Activated CD8-positive, alpha-beta memory T cell treated with anti-CD3 and anti-CD28 coated beads for 48 hours (primary cell): ENCODE results near the gene TMEM272.

Source experiments
- DNase-seq, 3 experiments: peaks; one replicate each; pipeline ENCODE4 v3.0.0-alpha.2; 2020; ENCODE audit warnings: low read depth in 2 of 3, low spot score in 2 of 3

Gene TMEM272

GRCh38 chr13:51782026-51782710, 62.8 kb downstream of the TMEM272 start:
- no peak for DNase-seq

- no peak for DNase-seq
These were observed 63.5 kb downstream of the TMEM272 start for GRCh38 chr13:51781246-51782022.

GRCh38 chr13:51780099-51780498, 64.9 kb downstream of the TMEM272 start:
- no peak for DNase-seq

- no peak for DNase-seq
These were observed 66.6 kb downstream of the TMEM272 start for GRCh38 chr13:51778392-51778791.

DNA sequence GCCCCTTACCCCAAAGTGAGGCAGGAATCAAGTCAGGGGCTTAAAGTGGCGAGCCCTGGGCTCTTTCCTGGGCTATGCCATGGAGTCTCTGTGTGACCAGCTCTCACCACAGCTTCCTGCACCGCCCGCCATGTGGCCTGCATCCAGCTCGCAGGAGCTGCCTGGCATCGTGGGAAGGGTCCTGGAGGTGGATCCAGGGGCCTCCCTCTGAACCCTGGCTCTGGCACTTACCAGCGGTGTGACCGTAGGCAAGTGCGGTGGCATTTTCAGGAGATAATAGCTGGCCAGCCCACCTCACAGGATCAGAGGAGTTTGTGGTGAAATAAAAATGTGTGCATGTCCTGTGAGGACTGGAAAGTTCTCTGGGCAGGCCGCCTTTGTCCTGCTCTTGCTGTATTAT, 67.1 kb downstream of the TMEM272 start:
- DNase-seq = no peak

DNA sequence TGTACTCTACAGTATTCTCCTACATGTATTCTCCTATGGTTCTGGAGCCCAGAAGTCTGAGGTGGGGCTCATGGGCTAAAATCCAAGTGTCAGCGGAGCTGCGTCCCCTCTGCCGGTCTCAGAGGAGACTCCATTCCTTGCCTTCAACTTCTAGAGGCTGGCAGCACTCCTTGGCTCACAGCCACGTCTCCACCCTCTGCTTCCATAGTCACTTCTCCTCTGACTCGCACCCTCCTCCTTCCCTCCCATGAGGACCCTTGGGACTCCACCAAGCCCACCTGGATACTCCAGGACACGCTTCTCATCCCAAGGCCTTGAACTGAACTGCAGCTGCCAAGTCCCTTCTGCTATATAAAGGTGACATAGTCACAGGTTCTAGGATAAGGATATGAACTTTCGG, 68.8 kb downstream of the TMEM272 start:
- DNase-seq = no peak

- no peak for DNase-seq
These were observed 71.5 kb downstream of the TMEM272 start for GRCh38 chr13:51773515-51773914.

DNA sequence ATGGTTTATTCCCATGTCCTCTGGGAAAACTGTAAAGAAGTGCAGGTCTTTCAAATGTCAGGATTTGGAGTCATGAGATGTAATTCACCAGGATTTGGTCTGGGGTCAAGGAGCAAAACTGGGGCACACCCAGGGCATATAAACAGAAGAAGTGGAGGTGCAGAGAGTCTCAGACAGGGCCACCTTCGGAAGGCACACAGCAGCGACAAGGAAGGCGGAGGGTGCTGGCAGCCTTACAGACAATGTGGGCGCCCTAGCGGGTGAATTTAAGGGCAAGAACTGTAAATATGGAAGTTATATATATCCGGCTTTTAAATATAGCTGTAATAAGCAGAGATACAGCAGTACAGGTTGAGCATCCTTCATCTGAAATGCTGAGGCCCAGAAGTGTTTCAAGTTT, 72.2 kb downstream of the TMEM272 start:
- no peak for DNase-seq

DNA sequence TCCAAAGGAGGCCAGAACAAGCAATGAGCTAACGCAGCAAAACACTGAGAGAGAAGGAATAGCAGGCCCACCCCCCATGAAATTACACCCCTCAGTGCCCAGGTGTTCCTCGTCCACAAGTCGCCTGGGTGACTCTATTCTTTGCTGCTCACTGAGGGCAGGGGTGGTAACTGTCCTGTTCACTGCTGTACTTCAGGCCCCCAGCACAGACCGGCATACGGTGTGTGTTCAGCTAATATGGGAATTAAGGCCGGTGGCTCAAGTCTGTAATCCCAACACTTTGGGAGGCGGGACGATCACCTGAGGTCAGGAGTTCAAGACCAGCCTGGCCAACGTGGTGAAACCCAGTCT, 72.9 kb downstream of the TMEM272 start:
- DNase-seq = no peak

- DNase-seq = no peak
These were observed 73.4 kb downstream of the TMEM272 start for GRCh38 chr13:51771418-51772104.

DNA sequence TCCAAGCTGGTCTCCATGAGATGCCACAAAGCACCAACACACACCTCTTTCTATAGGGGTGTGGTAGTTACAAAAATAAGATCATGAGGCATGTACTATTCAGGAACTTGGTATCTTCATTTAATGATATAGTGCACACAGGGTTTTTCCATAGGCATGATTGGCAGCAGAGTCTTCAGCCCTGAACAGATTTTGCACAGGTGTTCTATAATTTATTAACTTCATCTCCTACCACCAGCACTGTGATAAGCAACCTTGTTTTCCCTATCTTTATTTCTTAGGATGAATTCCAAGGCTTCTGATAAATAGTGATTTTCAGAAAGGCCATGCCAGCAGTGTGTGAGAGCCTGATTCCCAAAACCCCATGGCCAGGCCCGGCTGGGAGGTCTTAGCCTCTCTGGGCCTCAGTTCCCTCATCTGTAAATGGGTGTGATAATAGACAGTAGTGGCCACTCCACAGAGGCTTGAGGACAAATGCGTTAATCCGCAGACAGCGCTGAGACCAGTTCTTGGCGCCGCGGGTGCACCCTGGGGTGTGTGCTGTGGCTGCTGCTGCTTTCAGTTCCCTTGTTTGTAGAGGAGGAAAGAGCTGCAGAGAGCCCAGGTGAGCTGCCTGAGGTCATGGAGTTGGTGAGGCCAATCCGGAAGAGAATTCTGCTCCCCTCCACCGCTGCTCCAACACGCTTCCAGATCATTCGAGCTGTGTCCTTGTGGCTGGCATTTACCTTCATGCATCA, 74.1 kb downstream of the TMEM272 start:
- no peak for DNase-seq

DNA sequence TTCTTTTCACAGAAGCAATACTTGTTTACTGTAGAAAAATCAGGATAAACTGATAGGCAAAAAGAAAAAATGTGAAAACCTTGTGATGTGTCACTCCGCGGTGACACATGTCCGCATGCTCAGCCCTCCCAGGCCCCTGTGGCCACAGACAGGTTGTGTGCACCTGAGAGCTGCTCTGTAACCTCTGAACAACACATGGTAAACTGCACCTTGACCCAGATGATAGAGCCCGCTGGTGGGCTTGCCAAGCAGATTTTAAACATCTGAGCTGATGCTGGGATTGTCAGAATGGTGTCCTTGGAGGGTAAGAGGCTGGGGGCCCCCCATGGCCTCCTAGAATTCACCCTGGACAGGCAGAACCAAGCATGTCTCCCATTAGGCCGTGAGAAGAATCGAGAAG, 74.8 kb downstream of the TMEM272 start:
- no peak for DNase-seq

DNA sequence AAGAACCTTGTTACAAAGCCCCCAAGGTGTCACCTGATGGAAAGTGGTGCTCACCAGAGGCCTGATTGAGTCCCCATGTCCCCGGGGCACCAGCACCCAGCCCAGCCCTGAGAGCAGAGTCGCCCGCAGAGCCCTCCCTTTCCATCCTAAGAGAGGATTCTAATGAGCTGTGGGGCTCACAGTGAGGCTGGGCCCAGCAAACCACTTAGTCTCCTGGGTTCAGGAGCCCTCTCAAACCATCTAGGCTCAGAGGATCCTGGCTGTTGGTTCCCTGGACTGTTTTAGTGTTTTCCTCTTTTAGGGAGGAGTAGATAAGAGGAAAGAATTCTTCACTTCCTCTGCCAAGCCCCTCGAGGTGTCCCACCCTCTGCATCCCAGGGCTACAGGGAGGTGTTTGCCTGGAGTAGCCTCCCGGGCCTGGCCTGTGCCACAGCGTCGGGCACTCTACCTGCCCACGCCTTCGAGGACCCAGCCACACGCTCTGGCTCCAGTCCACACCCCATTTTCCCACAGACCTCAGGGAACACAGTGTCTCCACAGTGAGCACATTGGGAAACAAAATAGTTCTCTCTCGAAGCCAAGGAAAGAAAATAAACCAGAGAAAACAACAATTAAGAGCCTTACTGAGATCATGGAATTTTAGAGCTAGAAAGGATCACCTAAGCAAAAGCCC, 75.4 kb downstream of the TMEM272 start:
- DNase-seq = no peak

DNA sequence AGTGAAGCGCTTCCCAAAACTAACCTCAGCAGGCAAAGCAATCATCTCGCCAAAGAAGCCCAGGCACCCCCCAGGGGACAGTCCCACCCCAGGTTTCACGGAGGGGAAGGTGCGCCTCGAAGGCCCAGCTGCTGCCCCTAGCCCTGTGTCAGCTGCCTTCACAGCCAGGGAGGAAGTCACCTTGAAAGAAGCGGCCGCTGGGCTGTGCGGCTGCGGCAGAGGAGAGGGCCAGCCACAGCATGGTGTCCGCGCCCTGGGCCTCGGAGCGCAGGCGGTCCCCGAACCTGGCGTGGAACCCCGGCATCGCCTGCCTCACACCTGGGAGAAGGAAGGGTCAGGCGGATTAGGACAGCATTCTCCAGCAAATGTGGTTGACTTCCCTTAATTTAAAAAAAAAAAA, 76.0 kb downstream of the TMEM272 start:
- no peak for DNase-seq

DNA sequence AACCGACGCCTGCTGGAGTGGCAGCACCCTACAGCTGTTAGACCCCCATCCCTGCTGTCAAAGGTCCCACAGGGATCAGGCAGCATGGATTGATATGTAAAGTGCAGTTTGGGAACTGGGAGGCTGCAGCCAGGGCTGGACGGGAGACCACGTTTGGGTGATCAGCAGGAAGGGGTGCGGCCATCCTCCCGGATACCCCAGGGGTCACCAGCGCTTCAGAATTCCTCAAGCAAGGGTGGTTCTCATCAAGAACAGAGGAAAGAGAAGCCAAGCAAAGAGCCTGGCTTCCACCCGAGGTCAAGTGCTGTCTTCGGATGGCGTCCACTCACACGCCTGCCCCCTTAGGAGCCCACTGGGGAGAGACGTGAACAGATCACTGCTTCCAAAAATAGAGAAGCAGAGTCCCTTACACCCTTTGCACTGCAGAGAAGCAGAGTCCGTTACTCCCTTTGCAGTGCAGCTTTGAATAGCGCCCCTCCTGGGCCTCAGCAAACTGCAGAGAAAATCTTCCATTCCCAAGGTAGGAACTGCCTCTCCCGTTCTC, 76.5 kb downstream of the TMEM272 start:
- no peak for DNase-seq

DNA sequence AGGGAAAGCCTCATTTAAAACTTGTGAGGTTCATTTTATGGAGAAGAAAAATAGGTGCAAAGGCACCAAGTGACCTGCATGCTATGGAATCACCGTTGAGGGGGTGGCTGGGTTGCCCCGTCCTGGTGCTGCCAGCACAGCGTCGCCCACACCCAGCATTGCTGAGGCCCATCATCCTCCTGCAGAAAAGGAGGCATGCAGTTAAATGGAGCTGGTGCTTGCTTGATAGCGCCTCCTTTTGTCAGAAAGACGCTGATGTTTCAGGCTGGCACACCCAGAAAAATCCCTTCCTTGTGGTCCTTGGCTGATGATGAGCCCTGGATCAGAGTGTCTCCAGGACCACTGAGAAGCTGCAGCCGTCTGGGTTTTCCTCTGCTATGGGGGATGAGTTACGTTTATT, 77.9 kb downstream of the TMEM272 start:
- DNase-seq = no peak

DNA sequence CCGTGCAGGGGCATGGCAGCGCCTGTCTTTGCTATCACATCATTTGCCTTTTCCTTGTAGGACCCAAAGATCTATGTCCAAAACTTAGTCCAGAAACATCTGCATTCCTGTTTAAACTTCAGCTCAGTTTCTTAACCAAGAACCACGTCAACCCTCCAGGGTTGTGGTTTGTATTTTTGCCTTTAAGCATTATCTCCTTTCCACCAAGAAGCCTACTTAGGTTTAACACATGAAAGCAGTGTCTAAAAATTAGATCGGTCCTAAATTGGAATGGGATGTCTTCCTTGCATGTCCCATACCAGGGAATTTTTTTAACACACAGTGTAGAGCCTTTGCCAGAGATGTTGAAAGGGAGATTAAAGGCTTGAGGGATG, 79.8 kb downstream of the TMEM272 start:
- no peak for DNase-seq

GRCh38 chr13:51764184-51765141, 80.5 kb downstream of the TMEM272 start:
- peak; percentile 33 to 49 (median 44) for DNase-seq

DNA sequence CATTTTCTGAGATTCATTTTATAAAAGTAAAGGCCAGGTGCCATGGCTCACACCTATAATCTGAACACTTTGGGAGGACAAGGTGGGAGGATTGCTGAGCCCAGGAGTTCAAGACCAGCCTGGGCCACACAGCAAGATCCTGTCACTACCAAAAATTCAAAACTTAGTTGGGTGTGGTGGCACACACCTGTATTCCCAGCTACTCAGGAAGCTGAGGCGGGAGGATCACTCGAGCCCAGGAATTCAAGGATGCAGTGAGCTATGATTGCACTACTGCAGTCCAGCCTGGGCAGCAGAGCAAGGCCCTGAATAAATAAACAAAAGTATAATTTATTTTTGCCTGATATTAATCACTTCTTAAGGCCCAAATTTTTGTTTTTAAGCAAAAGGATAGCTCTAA, 81.5 kb downstream of the TMEM272 start:
- no peak for DNase-seq
